ENCODE measurements around the gene CARS2. TPM values are rescaled to one million over a fixed set of nuclear protein-coding genes. Genes with fewer than 3 reads are reported as not detected.

Gene CARS2
- polyA plus RNA-seq, 2 of the 4 experiments (the other 2 are of a cell fraction), result 31.5 to 41.4 TPM

- WGBS (ENCODE audit: missing lambda C conversion rate), result 94% methylated on average over 8 of the region's 12 CpGs
- no peak overlapping the region for H3K27ac ChIP-seq
- TF ChIP-seq MAX (IDR thresholded peaks at IDR 0.05) (no peak), RFX5 (IDR thresholded peaks at IDR 0.05) (no peak), HES2 (IDR thresholded peaks at IDR 0.05) (no peak), ZFP36 (IDR thresholded peaks at IDR 0.05; ENCODE audit: borderline replicate concordance, partially characterized antibody) (no peak), RARB (CRISPR knock-in tag; IDR thresholded peaks at IDR 0.05) (no peak), ZC3H11A (IDR thresholded peaks at IDR 0.05) (no peak), HMGXB4 (CRISPR knock-in tag; IDR thresholded peaks at IDR 0.05; ENCODE audit: borderline replicate concordance) (no peak), EHF (CRISPR knock-in tag; IDR thresholded peaks at IDR 0.05) (no peak), FOXS1 (CRISPR knock-in tag; IDR thresholded peaks at IDR 0.05) (no peak)
- H3K9me3 ChIP-seq, result no peaks in the 10 kb centered on the region
- DNase-seq (ENCODE audit: low read depth in 1 of 2, low spot score in 1 of 2), result no peak
- POLR2A ChIA-PET, result no interaction called here
- ATAC-seq, result no peak
- no peaks in the 10 kb centered on the region for H3K4me1 ChIP-seq
- H3K4me2 ChIP-seq, result no peak overlapping the region
- H3K4me3 ChIP-seq, result no peak overlapping the region
- CTCF ChIA-PET, result no interaction called here
- no peak for FAIRE-seq
Observed at GRCh38 chr13:110627761-110628476, 78.0 kb downstream of the CARS2 start.

- ATAC-seq (no peak), DNase-seq (ENCODE audit: low read depth in 1 of 2, low spot score in 1 of 2) (no peak), FAIRE-seq (no peak)
- no peaks in the 10 kb centered on the region for H3K4me1 ChIP-seq
- no peak for TF ChIP-seq CBX2 (IDR thresholded peaks at IDR 0.05; ENCODE audit: borderline replicate concordance, low read depth)
- WGBS (ENCODE audit: missing lambda C conversion rate), result 89% methylated on average over 8 of the region's 8 CpGs
- H3K4me3 ChIP-seq, result no peak overlapping the region
- no peak overlapping the region for H3K27ac ChIP-seq
- H3K4me2 ChIP-seq, result no peak overlapping the region
- POLR2A ChIA-PET, result no interaction called here
- H3K9me3 ChIP-seq, result no peaks in the 10 kb centered on the region
- CTCF ChIA-PET, result no interaction called here
Observed at GRCh38 chr13:110627351-110627750, 78.6 kb downstream of the CARS2 start.

- Histone ChIP-seq H3K4me2 (no peak overlapping the region), H3K9me3 (no peaks in the 10 kb centered on the region), H3K27ac (no peak overlapping the region), H3K4me1 (no peaks in the 10 kb centered on the region), H3K4me3 (no peak overlapping the region)
- ChIA-PET CTCF (interaction anchor here (0.6 kb wide), 1 partner anchor 406 kb away, joined by 3 read pairs; no protein-coding TSS in a partner anchor), POLR2A (no interaction called here)
- no peak for TF ChIP-seq EP300 (IDR thresholded peaks at IDR 0.05)
- TF ChIP-seq NPAS2 (CRISPR knock-in tag; IDR thresholded peaks at IDR 0.05; ENCODE audit: borderline replicate concordance), result no peak
- no peak for TF ChIP-seq NFE2L2 (conservative IDR thresholded peaks at IDR 0.05; ENCODE audit: low read length)
- no peak for TF ChIP-seq BHLHE40 (IDR thresholded peaks at IDR 0.05; ENCODE audit: low read depth, low read length)
- no peak for TF ChIP-seq HMGXB4 (CRISPR knock-in tag; IDR thresholded peaks at IDR 0.05; ENCODE audit: borderline replicate concordance)
- TF ChIP-seq HOXB5 (CRISPR knock-in tag; IDR thresholded peaks at IDR 0.05), result no peak
- no peak for FAIRE-seq
- no peak for ATAC-seq
- WGBS (ENCODE audit: missing lambda C conversion rate), result 98% methylated on average over 7 of the region's 9 CpGs
- DNase-seq (ENCODE audit: low read depth in 1 of 2, low spot score in 1 of 2), result no peak
Observed at GRCh38 chr13:110626521-110626920, 79.4 kb downstream of the CARS2 start.
